ENCODE data around the gene ANO8. TPM values are rescaled to one million over a fixed set of nuclear protein-coding genes. Genes with fewer than 3 reads are reported as not detected.

ANO8 gene
- total and polyA plus RNA-seq, 2 of the 8 experiments (the other 6 are each of a cell fraction or from before 2014, with no cell fraction given), result 9.5 to 20.7 TPM

DNA sequence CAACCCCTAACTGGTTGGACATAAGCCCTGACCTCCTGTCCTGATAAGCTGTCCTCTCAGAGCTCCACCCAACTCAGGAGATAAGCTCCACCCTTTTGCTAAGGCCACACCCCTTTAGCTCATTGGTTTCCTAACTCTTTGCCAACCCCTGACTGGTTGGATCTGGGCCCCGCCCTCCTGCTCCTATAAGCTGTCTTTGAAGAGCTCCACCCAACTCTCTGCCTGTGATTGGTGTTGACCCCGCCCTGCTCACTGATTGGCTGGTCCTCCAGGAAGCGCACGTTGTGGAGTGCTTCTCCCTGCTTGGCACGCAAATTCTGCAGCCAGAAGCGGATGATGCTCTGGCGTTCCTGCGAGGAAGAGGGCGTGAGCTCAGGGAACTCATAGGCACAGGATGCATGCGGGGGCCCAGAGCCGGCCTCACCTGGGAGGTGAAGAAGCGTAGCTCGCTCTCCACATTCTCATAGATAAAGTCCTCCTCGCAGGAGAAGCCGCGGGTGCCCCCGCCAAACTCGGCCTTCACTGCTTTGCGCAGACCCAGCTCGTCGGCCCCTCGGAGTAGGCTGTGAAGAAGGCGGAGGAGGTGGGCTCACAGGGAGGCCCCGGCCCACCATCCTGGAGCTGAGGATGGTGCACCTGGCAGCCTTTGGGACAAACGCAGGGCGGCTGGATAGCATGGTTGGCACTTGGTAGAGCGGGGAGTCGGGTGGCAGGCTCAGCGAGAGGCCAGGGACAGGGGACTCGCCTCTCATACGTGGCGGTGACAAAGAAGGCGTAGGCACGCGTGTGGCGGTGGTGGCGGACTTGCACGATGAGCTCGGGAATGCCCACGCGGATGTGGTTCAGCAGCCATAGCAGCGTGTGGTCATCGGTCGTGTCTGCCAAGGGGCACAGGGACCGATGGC, 1.7 kb downstream of the ANO8 start:
- Histone ChIP-seq H4K20me1 (replicated peaks in 1 of 2; ENCODE audit: control insufficient read depth in 1 of 2, insufficient read depth in 2 of 2, low read length in 2 of 2) (peaks cover 0 to 14% of the 10 kb centered on the region in 2 experiments), H2BK12ac (ENCODE audit: low read depth, low read length) (peak overlapping the region; percentile 97; the same call in 1 of the 2 replicates), H3K14ac (ENCODE audit: insufficient read length) (no peak overlapping the region), H3K27me3 (replicated peaks in 1 of 4; ENCODE audit: control insufficient read depth in 3 of 4, extremely low read depth in 1 of 4, insufficient read depth in 3 of 4, low read length in 3 of 4) (no peaks in the 10 kb centered on the region; a peak in 1 of 7 replicates), H2BK15ac (ENCODE audit: low read length) (peak overlapping the region; percentile 53; the same call in 1 of the 2 replicates), H3K36me3 (ENCODE audit: control insufficient read depth in 2 of 4, insufficient read depth in 4 of 4, low read length in 3 of 4) (no peaks in the 10 kb centered on the region), H4K5ac (ENCODE audit: insufficient read length, low read depth, low read length) (no peak overlapping the region), H2BK20ac (ENCODE audit: low read length) (no peak overlapping the region), H2AK5ac (ENCODE audit: low read depth, low read length) (no peak overlapping the region), H3K9ac (replicated peaks in 1 of 4; ENCODE audit: extremely low read depth in 1 of 4, low read depth in 3 of 4, low read length in 3 of 4) (no peak overlapping the region), H3K79me1 (ENCODE audit: low read depth, low read length) (0 out of 2 replicates have a peak, but pooled peaks cover 2% of the 10 kb centered on the region), H3K18ac (ENCODE audit: extremely low read depth, low read length) (no peak overlapping the region; the same call in 1 of the 2 replicates), H3K23me2 (ENCODE audit: low read depth, low read length) (peaks cover 22% of the 10 kb centered on the region), H2BK120ac (replicated peaks; ENCODE audit: low read depth, low read length) (peak overlapping the region; percentile 37), H3K4me2 (ENCODE audit: insufficient read depth in 1 of 2, low read depth in 2 of 2, low read length in 2 of 2) (peak overlapping the region; percentile 29 to 71; a peak in 3 of 4 replicates), H4K8ac (ENCODE audit: extremely low read depth, insufficient read depth, low read length) (peak overlapping the region; percentile 43; the same call in 1 of the 2 replicates), H3K4ac (replicated peaks; ENCODE audit: insufficient read length, low read depth, low read length) (peak overlapping the region; percentile 54), H4K91ac (replicated peaks; ENCODE audit: insufficient read length, low read length) (peak overlapping the region; percentile 79), H3K4me3 (ENCODE audit: extremely low read depth in 1 of 4, insufficient read depth in 2 of 4, low read depth in 3 of 4, low read length in 4 of 4) (peak overlapping the region in 3 of 4 experiments; percentile 2 to 21 (median 4); a peak in 2 of 8 replicates), H2AFZ (ENCODE audit: low read length) (no peak overlapping the region), H3K27ac (ENCODE audit: low read depth, low read length) (no peak overlapping the region), H3K23ac (ENCODE audit: insufficient read length) (no peak overlapping the region), H3K79me2 (ENCODE audit: control insufficient read depth in 1 of 2, insufficient read depth in 2 of 2, low read length in 2 of 2) (no peaks in the 10 kb centered on the region), H2BK5ac (ENCODE audit: low read depth, low read length) (peak overlapping the region; percentile 60; the same call in 1 of the 2 replicates), H3K9me3 (ENCODE audit: insufficient read depth in 2 of 2, low read depth in 1 of 2, low read length in 1 of 2) (no peaks in the 10 kb centered on the region), H3K4me1 (replicated peaks in 1 of 4; ENCODE audit: control insufficient read depth in 3 of 4, insufficient read depth in 4 of 4, low read length in 3 of 4) (peaks cover 0 to 23% (median 17%) of the 10 kb centered on the region in 4 experiments; a peak in 6 of 7 replicates), H3K56ac (replicated peaks; ENCODE audit: insufficient read length, low read depth, low read length) (no peak overlapping the region)
- DNase-seq (ENCODE audit: low read depth in 1 of 2, low spot score in 2 of 2), result peak; percentile 62 to 77
- TF ChIP-seq EP300 (IDR thresholded peaks at IDR 0.05; ENCODE audit: borderline replicate concordance in 1 of 2, low read depth in 2 of 2, low read length in 2 of 2), result no peak
- TF ChIP-seq POLR2AphosphoS5 (IDR thresholded peaks at IDR 0.05; ENCODE audit: low read depth, low read length), result 0 out of 2 replicates have a peak, but pooled peaks have one; percentile 4
- peak; percentile 66 for TF ChIP-seq CHD2 (IDR thresholded peaks at IDR 0.05; ENCODE audit: low read length)
- peak; percentile 91 for TF ChIP-seq SP1 (IDR thresholded peaks at IDR 0.05; ENCODE audit: low read depth, low read length)
- TF ChIP-seq TAF1 (IDR thresholded peaks at IDR 0.05; ENCODE audit: low read depth, low read length), result peak; percentile 9; the same call in 1 of the 2 replicates
- ChIA-PET CTCF (ENCODE audit: partially characterized antibody) (interaction anchor here (0.6 to 3.0 kb wide), 21 partner anchors 10 to 234 kb away, joined by 3 to 14 read pairs (median 4); partner anchors contain the start of genes DDA1 and MRPL34), POLR2A (ENCODE audit: partially characterized antibody) (interaction anchor here (0.5 to 17.1 kb wide), 11 partner anchors 7 to 1583 kb away, joined by 3 to 329 read pairs (median 5); partner anchors contain the start of genes ABHD8, ANKLE1, DDA1 and MRPL34)
- WGBS, 2 experiments (ENCODE audit: extremely low coverage in 1 of 2, insufficient coverage in 1 of 2, insufficient read length in 1 of 2, insufficient replicate concordance in 2 of 2, low coverage in 1 of 2, low lambda C conversion rate in 2 of 2, missing lambda C conversion rate in 1 of 2), result 94% methylated on average over 45 of the region's 45 CpGs; no CpG with 5 or more reads in 1 of the 2 experiments
- peak; percentile 71 for FAIRE-seq

Measured in H1 (cell line).